Measurements from ENCODE around the gene ZNF516.

GRCh38 chr18:76410033-76410432 lies 85.0 kb downstream of the ZNF516 start:
- TF ChIP-seq REST (IDR thresholded peaks at IDR 0.05; ENCODE audit: low read depth) (no peak), YY1 (IDR thresholded peaks at IDR 0.05; ENCODE audit: low read depth) (no peak), CREB1 (IDR thresholded peaks at IDR 0.05; ENCODE audit: low read depth) (no peak), EP300 (IDR thresholded peaks at IDR 0.05; ENCODE audit: borderline replicate concordance) (no peak), TAF1 (IDR thresholded peaks at IDR 0.05; ENCODE audit: low read depth) (no peak), MAX (IDR thresholded peaks at IDR 0.05) (no peak)
